NCI-H345 treated with DMSO at 0.1 percent for 48 hours (cell line): ENCODE data around the gene C5orf15.

Experiments used
- DNase-seq: peaks from one replicate; lab custom pipeline; 2025; ENCODE audit not compliant: unreplicated experiment; lab: John Stamatoyannopoulos, UW

The C5orf15 gene

GRCh38 chr5:133925866-133926488 lies 42.4 kb downstream of the C5orf15 start:
- no peak for DNase-seq

DNA sequence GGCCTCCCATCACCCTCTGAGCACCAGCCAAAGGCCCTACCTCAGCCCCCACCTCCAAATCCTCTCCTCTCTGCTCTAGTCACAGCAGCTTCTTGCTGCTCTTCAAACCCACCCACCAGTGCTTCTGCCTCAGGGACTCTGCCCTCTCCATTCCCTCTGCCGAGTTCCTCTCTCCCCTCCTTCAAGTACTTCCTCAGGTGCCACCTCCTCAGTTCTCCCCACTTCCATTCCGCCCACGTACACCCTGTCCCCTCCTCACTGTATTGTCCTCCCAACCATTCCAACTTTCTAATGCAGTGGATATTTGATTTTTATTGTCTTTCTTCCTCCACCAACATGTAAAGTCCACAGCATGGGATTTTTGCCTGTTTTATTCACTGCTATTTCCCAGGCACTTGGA lies 43.2 kb downstream of the C5orf15 start:
- peak; percentile 44 for DNase-seq

DNA sequence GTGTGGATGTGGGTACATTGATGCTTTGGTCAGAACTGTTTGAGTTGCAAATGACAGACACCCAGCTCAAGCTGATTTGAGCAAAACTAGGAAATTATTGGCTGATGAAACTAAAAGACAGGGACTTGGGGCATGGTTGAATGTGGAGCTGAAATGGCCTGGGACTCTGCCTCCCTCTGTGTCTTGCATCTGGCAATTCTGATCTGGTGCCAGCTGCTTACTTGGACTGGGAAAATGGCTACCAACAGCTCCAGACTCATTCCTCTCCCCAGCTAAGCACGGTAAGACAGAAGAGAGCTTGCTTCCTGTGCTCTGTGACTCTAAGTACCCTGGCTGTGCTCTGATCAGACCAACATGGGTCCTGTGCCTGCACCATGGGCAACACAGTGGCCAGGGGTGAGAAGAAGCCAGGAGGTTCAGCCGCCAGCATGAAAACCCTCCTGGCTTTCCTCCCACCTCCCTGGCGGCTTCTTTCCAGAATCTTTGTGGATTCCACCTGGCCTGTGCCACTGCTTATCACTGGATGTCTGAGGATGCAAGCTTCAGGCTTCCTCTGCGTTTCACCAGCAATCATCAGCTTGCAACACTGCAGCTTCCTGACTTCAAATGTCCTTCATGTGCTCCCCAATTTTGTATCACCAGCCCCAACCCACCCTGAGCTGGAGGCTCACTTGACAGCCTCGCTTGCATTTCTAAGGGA lies 44.1 kb downstream of the C5orf15 start:
- peak; percentile 56 for DNase-seq

DNA sequence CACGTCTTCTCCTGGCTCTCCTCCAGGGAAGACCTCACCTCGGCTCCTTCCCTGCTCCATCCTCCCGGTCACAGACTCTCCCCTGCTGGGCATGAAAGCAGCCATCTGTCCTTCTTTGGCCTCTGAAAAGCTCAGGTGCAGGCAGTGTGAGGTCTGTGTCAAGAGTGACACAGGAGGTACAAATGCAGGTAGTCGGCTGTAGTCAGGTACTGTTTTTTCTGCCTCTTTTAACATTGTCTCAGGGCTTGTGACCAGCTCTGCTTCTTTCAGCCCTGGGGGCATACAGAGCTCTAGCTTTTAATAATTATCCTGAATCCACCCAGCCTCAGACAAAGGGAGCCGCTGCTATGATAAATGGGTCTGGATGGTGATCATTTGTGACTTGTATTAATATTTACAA lies 46.4 kb downstream of the C5orf15 start:
- peak; percentile 14 for DNase-seq

GRCh38 chr5:133921069-133921468 lies 47.4 kb downstream of the C5orf15 start:
- no peak for DNase-seq

DNA sequence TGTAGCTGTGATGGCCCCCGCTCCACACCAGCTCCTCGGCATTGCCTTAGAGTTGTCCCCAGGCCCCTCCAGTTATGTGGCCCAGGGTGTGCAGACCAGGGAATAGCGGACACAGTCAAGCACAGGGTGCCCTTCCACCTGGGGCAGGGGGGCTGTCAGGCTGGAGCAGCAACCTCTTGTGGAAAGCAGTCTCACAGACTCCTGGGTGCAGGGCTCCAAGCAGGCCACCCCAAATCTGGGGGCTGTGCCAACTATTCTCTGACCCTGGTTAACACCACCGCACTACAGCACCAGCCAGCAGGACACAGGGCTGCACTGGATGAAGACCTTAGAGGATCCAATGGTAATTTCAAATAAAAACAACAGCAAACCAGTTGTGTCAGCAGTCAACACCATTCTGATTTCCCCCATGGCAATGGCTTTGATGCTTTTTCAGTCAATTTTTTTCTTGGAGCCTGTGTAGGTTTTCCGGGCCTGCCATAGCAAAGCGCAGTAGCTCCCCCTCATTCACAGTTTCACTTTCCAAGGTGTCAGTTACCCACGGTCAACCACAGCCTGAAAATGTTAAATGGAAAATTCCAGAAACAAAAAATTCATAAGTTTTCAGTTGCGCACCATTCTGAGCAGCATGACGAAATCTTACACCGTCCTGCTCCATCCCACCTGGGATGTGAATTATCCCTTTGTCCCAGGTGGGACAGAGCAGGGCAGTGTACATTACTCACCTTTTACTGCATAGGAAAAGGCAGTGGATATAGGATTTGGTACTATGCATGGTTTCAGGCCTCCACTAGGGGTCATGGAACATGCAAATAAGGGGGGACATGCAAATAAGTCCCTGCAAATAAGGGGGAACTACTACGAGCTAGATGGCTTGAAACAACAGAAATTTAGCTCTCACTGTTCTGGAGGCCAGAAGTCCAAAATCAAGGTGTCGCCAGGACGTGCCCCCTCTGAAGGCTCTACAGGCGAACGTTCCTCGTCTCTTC lies 49.0 kb downstream of the C5orf15 start:
- DNase-seq, result no peak

- DNase-seq, result no peak
These were observed 49.7 kb downstream of the C5orf15 start for GRCh38 chr5:133918731-133919130.

- no peak for DNase-seq
These were observed 50.1 kb downstream of the C5orf15 start for GRCh38 chr5:133918316-133918715.

- DNase-seq, result no peak
These were observed 50.6 kb downstream of the C5orf15 start for GRCh38 chr5:133917785-133918184.

GRCh38 chr5:133916914-133917313 lies 51.5 kb downstream of the C5orf15 start:
- DNase-seq, result peak; percentile 25

DNA sequence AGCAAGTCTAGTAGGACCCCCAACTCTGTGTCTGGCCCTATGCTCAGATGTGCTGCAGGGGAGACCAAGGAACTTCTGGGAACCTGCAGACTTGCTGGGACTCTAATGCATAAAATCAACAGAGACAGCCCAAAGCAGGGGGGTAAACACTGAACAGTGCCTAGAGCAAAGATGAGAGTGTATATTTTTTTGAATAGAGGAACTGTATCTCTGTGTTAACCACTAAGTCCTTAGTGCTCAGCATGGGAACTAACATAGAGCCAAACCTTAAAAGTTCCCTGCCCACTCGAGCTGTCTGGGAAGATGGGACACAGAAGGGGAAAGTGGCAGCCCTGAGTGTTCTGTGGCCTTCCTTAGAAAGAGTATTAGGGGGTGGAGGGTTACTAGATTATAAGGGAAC lies 51.9 kb downstream of the C5orf15 start:
- no peak for DNase-seq

DNA sequence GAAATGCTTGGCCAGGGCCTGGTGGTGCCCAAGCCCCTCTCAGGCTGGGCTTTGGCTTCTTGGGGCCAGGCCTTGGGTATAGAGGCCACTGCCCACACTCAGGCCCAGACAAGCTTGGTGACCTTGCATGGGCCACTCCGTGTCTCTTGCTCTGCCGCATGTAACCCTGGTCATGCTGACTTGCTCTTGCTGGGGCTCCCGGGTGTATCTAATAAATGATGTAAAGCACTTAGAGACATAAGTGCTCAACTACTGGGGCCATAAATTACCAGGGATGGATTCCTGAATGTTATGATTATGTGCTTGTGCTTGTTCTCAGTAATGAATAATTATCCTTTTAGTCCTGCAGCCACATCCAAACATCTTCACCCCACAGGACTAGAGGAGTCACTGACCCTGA lies 54.0 kb downstream of the C5orf15 start:
- DNase-seq, result no peak

DNA sequence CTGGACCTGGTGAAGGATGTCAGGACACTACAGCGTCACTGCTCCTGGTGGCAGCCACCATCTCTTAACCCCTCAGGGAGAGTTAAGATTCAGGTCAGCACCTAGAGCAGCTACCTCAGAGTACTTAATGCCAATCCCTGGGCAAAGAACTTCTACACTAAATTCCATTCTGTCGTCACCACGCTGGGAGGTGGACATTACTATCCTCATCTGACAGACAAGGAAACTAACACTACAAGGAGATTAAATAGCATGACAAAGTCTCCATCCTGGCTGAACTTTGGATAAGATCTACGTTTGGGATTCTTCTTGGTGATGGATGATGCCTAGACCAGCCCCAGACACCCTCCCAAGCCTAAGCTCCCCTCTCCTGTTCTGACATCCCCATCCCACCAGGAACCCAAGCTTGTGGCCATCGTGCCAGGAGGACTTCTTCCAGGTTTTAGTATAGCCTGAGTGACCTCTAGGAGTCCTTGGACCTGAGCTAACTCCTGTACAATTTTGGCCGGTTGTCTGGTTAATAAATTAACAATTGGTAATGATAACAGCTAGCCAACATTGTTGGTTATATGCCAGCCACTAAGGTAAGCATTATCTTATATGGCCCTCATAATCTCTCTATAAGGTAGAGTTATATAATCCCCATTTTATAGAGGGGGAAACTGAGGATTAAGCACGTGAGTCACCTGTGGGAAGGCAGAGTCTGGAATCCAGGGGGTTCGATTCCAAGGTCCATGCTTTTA lies 54.8 kb downstream of the C5orf15 start:
- no peak for DNase-seq

GRCh38 chr5:133912951-133913350 lies 55.5 kb downstream of the C5orf15 start:
- no peak for DNase-seq

DNA sequence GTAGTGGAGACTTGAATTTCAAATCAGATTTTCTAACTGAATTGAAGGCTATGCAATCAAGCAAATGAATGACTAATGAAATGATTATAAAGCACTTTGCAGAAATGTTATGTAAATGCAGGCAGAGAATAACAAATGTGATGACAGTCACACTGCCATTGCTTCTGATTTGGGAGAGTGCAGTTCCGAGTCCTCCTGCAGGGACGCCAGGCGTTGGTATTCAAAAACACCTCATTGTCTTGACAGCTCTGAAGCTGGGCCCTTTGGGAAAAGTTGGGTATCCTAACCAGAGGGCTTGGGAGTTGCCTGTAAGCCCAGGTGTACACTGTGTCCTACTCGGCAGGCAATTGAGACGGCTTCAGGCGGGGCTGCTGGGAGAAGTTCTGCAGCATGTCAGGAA lies 57.9 kb downstream of the C5orf15 start:
- DNase-seq, result no peak

- DNase-seq, result no peak
These were observed 58.8 kb downstream of the C5orf15 start for GRCh38 chr5:133909603-133910002.

- peak; percentile 29 for DNase-seq
These were observed 61.4 kb downstream of the C5orf15 start for GRCh38 chr5:133907075-133907474.

- DNase-seq, result no peak
These were observed 62.1 kb downstream of the C5orf15 start for GRCh38 chr5:133906303-133906702.
